CD4-positive, alpha-beta memory T cell (primary cell): ENCODE results near the gene TRAF3IP3. TPM values are rescaled to one million over a fixed set of nuclear protein-coding genes. Genes with fewer than 3 reads are reported as not detected.
A peak's percentile ranks its signal among the peaks of the same experiment; 100 is the strongest.

ENCODE experiments used
- CTCF ChIA-PET: fragments of 350-600 bp; sonication (Branson Sonifier 250); formaldehyde crosslinking; loops from one replicate; lab custom pipeline; 2021; ENCODE audit warnings: inconsistent platforms; ENCODE audit not compliant: partially characterized antibody; lab: Charles Lee
- POLR2A ChIA-PET: fragments of 350-600 bp; sonication (Branson Sonifier 250); formaldehyde crosslinking; loops from one replicate; lab custom pipeline; 2021; ENCODE audit not compliant: partially characterized antibody; lab: Charles Lee
- DNase-seq, 5 donors: peaks; one replicate each; pipeline versions ENCODE4 v3.0.0 to v3.0.0-alpha.2; 2020 to 2022; ENCODE audit warnings: mixed read lengths in 1 of 5
- H3K27ac ChIP-seq: one replicate; pipeline ENCODE4 v1.7.0; 2013; ENCODE audit warnings: low read depth, low read length
- H3K27me3 ChIP-seq: 2 replicates; pipeline ENCODE4 v1.7.0; 2013; ENCODE audit warnings: mild to moderate bottlenecking, low read length, moderate library complexity; ENCODE audit not compliant: insufficient read depth
- H3K36me3 ChIP-seq: 2 replicates; pipeline ENCODE4 v1.7.0; 2013; ENCODE audit warnings: mild to moderate bottlenecking, low read length, moderate library complexity; ENCODE audit not compliant: insufficient read depth
- H3K4me1 ChIP-seq: 2 replicates; pipeline ENCODE4 v1.7.0; 2013; ENCODE audit warnings: mild to moderate bottlenecking, low read length, moderate library complexity; ENCODE audit not compliant: insufficient read depth
- H3K4me3 ChIP-seq, 2 donors: one replicate each; pipeline ENCODE4 v1.7.0; 2013; ENCODE audit warnings: low read length in 2 of 2, mild to moderate bottlenecking in 1 of 2
- H3K9me3 ChIP-seq, 2 donors: one replicate each; pipeline ENCODE4 v1.7.0; 2013; ENCODE audit warnings: low read length in 2 of 2, control low read depth in 1 of 2; ENCODE audit not compliant: control insufficient read depth in 1 of 2
- H3K27ac Mint-ChIP-seq, 7 donors: one replicate each; pipeline ENCODE4 v1.8.0; 2020 to 2021; ENCODE audit warnings: mixed read lengths in 7 of 7, mild to moderate bottlenecking in 6 of 7, inconsistent platforms in 3 of 7, moderate library complexity in 3 of 7
- H3K27me3 Mint-ChIP-seq, 2 donors: one replicate each; pipeline ENCODE4 v1.8.0; 2020 to 2021; ENCODE audit warnings: mixed read lengths in 2 of 2
- H3K36me3 Mint-ChIP-seq, 2 donors: one replicate each; pipeline ENCODE4 v1.8.0; 2020 to 2021; ENCODE audit warnings: mixed read lengths in 2 of 2, inconsistent platforms in 1 of 2, mild to moderate bottlenecking in 1 of 2
- H3K4me1 Mint-ChIP-seq, 4 donors: one replicate each; pipeline ENCODE4 v1.8.0; 2020 to 2021; ENCODE audit warnings: mixed read lengths in 4 of 4, mild to moderate bottlenecking in 1 of 4
- H3K4me3 Mint-ChIP-seq, 8 donors: one replicate each; pipeline ENCODE4 v1.8.0; 2020 to 2021; ENCODE audit warnings: mixed read lengths in 8 of 8, mild to moderate bottlenecking in 7 of 8, moderate library complexity in 6 of 8, inconsistent platforms in 3 of 8
- H3K9me3 Mint-ChIP-seq, 8 donors: one replicate each; pipeline ENCODE4 v1.8.0; 2020 to 2021; ENCODE audit warnings: mixed read lengths in 8 of 8, mild to moderate bottlenecking in 5 of 8, inconsistent platforms in 3 of 8, moderate library complexity in 1 of 8
- intact Hi-C: fragments of 100-400 bp; cut with micrococcal nuclease; formaldehyde crosslinking; loops from one replicate; pipeline ENCODE4 v1.15.1; 2023
- polyA plus RNA-seq, 2 donors: library from polyadenylated mRNA; unstranded; fragments of 300-500 nt; fragmentation: Illumina TruSeq; gene quantifications; one replicate each; pipeline ENCODE4 v1.2.3, GENCODE V29; 2021
- total RNA-seq, 2 experiments: library from RNA; stranded (reverse); gene quantifications; one replicate each; pipeline ENCODE4 v1.2.3, GENCODE V29; 2021

TRAF3IP3 gene
- total and polyA plus RNA-seq, 4 experiments from 2014 or later = 435 to 574 (median 529) TPM

- no peaks in the 10 kb centered on the region for H3K9me3 ChIP-seq
- H3K36me3 ChIP-seq = no peaks in the 10 kb centered on the region
- H3K4me3 ChIP-seq = no peak overlapping the region
- peaks cover 2 to 6% of the 10 kb centered on the region in 2 donors for H3K36me3 Mint-ChIP-seq
- H3K4me1 ChIP-seq = no peaks in the 10 kb centered on the region
- H3K9me3 Mint-ChIP-seq = peaks cover 0 to 4% (median 0%) of the 10 kb centered on the region in 8 donors
- CTCF ChIA-PET = interaction anchor here (1.1 to 1.8 kb wide), 4 partner anchors 10 to 49 kb away, joined by 3 to 9 read pairs (median 4); partner anchors contain the start of gene UTP25
- POLR2A ChIA-PET = no interaction called here
- H3K27ac Mint-ChIP-seq = peak overlapping the region in 1 of 7 donors; percentile 31
- DNase-seq = no peak
- no peaks in the 10 kb centered on the region for H3K4me1 Mint-ChIP-seq
- no peaks in the 10 kb centered on the region for H3K27me3 ChIP-seq
- no peak overlapping the region for H3K4me3 Mint-ChIP-seq
- peaks cover 0 to 27% of the 10 kb centered on the region in 2 donors for H3K27me3 Mint-ChIP-seq
- no peak overlapping the region for H3K27ac ChIP-seq
- intact Hi-C loops = no loop called here
Observed at GRCh38 chr1:209797978-209798639, 42.3 kb downstream of the TRAF3IP3 start.

- POLR2A ChIA-PET = no interaction called here
- H3K36me3 Mint-ChIP-seq = no peaks in the 10 kb centered on the region
- peaks cover 6 to 11% (median 8%) of the 10 kb centered on the region in 4 donors for H3K4me1 Mint-ChIP-seq
- Histone ChIP-seq H3K27ac (no peak overlapping the region), H3K4me1 (peaks cover 9% of the 10 kb centered on the region), H3K4me3 (no peak overlapping the region), H3K27me3 (no peaks in the 10 kb centered on the region), H3K9me3 (no peaks in the 10 kb centered on the region), H3K36me3 (no peaks in the 10 kb centered on the region)
- CTCF ChIA-PET = interaction anchor here (2.4 kb wide), 1 partner anchor 21 kb away, joined by 6 read pairs; no protein-coding TSS in a partner anchor
- H3K27ac Mint-ChIP-seq = no peak overlapping the region
- intact Hi-C loops = no loop called here
- H3K9me3 Mint-ChIP-seq = peaks cover 0 to 1% (median 0%) of the 10 kb centered on the region in 8 donors
- DNase-seq = no peak
- peaks cover 0 to 13% of the 10 kb centered on the region in 2 donors for H3K27me3 Mint-ChIP-seq
- no peak overlapping the region for H3K4me3 Mint-ChIP-seq
Observed at GRCh38 chr1:209800984-209801834, 45.4 kb downstream of the TRAF3IP3 start.

GRCh38 chr1:209802117-209802779 lies 46.4 kb downstream of the TRAF3IP3 start:
- ChIA-PET POLR2A (interaction anchor here (1.0 kb wide), 1 partner anchor 18 kb away, joined by 3 read pairs; the partner anchor contains the start of gene C1orf74), CTCF (interaction anchor here (1.2 to 2.4 kb wide), 2 partner anchors 20 to 22 kb away, joined by 4 to 6 read pairs; no protein-coding TSS in a partner anchor)
- Histone ChIP-seq H3K4me1 (peaks cover 12% of the 10 kb centered on the region), H3K9me3 (no peaks in the 10 kb centered on the region), H3K27me3 (no peaks in the 10 kb centered on the region), H3K36me3 (no peaks in the 10 kb centered on the region), H3K27ac (no peak overlapping the region), H3K4me3 (no peak overlapping the region)
- H3K36me3 Mint-ChIP-seq = no peaks in the 10 kb centered on the region
- peak overlapping the region in 1 of 8 donors; percentile 23 for H3K4me3 Mint-ChIP-seq
- H3K27me3 Mint-ChIP-seq = peaks cover 0 to 13% of the 10 kb centered on the region in 2 donors
- peaks cover 6 to 13% (median 10%) of the 10 kb centered on the region in 4 donors for H3K4me1 Mint-ChIP-seq
- intact Hi-C loops = no loop called here
- DNase-seq = no peak
- H3K27ac Mint-ChIP-seq = no peak overlapping the region
- H3K9me3 Mint-ChIP-seq = peaks cover 0 to 1% (median 0%) of the 10 kb centered on the region in 8 donors

- no peaks in the 10 kb centered on the region for H3K9me3 ChIP-seq
- ChIA-PET CTCF (interaction anchor here (1.2 to 2.4 kb wide), 2 partner anchors 20 to 21 kb away, joined by 4 to 6 read pairs; no protein-coding TSS in a partner anchor), POLR2A (interaction anchor here (1.0 kb wide), 1 partner anchor 19 kb away, joined by 3 read pairs; the partner anchor contains the start of gene C1orf74)
- Mint-ChIP-seq H3K4me1 (peaks cover 6 to 13% (median 10%) of the 10 kb centered on the region in 4 donors), H3K27ac (no peak overlapping the region), H3K4me3 (peak overlapping the region in 1 of 8 donors; percentile 23), H3K9me3 (peaks cover 0 to 1% (median 0%) of the 10 kb centered on the region in 8 donors), H3K27me3 (peaks cover 0 to 11% of the 10 kb centered on the region in 2 donors), H3K36me3 (no peaks in the 10 kb centered on the region)
- no peaks in the 10 kb centered on the region for H3K36me3 ChIP-seq
- no peak overlapping the region for H3K4me3 ChIP-seq
- no peak for DNase-seq
- peaks cover 12% of the 10 kb centered on the region for H3K4me1 ChIP-seq
- no peak overlapping the region for H3K27ac ChIP-seq
- H3K27me3 ChIP-seq = no peaks in the 10 kb centered on the region
- intact Hi-C loops = no loop called here
Observed at GRCh38 chr1:209802780-209803152, 46.9 kb downstream of the TRAF3IP3 start.

GRCh38 chr1:209803568-209803967 lies 47.7 kb downstream of the TRAF3IP3 start:
- peaks cover 0 to 8% of the 10 kb centered on the region in 2 donors for H3K27me3 Mint-ChIP-seq
- H3K4me3 ChIP-seq = no peak overlapping the region
- H3K4me3 Mint-ChIP-seq = no peak overlapping the region
- H3K9me3 ChIP-seq = no peaks in the 10 kb centered on the region
- intact Hi-C loops = no loop called here
- H3K4me1 ChIP-seq = peaks cover 12% of the 10 kb centered on the region
- no peaks in the 10 kb centered on the region for H3K27me3 ChIP-seq
- peaks cover 0 to 1% (median 0%) of the 10 kb centered on the region in 8 donors for H3K9me3 Mint-ChIP-seq
- DNase-seq = no peak
- H3K4me1 Mint-ChIP-seq = peaks cover 6 to 13% (median 10%) of the 10 kb centered on the region in 4 donors
- no peak overlapping the region for H3K27ac Mint-ChIP-seq
- H3K27ac ChIP-seq = no peak overlapping the region
- ChIA-PET CTCF (interaction anchor here (2.4 kb wide), 1 partner anchor 19 kb away, joined by 6 read pairs; no protein-coding TSS in a partner anchor), POLR2A (no interaction called here)
- H3K36me3 ChIP-seq = no peaks in the 10 kb centered on the region
- H3K36me3 Mint-ChIP-seq = no peaks in the 10 kb centered on the region

- H3K27ac ChIP-seq = no peak overlapping the region
- H3K9me3 ChIP-seq = no peaks in the 10 kb centered on the region
- POLR2A ChIA-PET = interaction anchor here (1.2 to 2.2 kb wide), 8 partner anchors 14 to 37 kb away, joined by 3 to 13 read pairs (median 3); partner anchors contain the start of genes C1orf74 and UTP25
- no peaks in the 10 kb centered on the region for H3K36me3 ChIP-seq
- peaks cover 0 to 8% of the 10 kb centered on the region in 2 donors for H3K27me3 Mint-ChIP-seq
- CTCF ChIA-PET = interaction anchor here (2.4 to 3.1 kb wide), 3 partner anchors 18 to 22 kb away, joined by 10 to 15 read pairs (median 11); partner anchors contain the start of gene UTP25
- intact Hi-C loops = no loop called here
- H3K4me3 ChIP-seq = no peak overlapping the region
- H3K4me1 ChIP-seq = peaks cover 12% of the 10 kb centered on the region
- peaks cover 0 to 1% (median 0%) of the 10 kb centered on the region in 8 donors for H3K9me3 Mint-ChIP-seq
- H3K4me1 Mint-ChIP-seq = peaks cover 6 to 13% (median 10%) of the 10 kb centered on the region in 4 donors
- H3K4me3 Mint-ChIP-seq = peak overlapping the region; percentile 91 to 97 (median 92)
- H3K27ac Mint-ChIP-seq = peak overlapping the region in 3 of 7 donors; percentile 25 to 90 (median 68)
- DNase-seq = no peak
- H3K27me3 ChIP-seq = no peaks in the 10 kb centered on the region
- H3K36me3 Mint-ChIP-seq = no peaks in the 10 kb centered on the region
Observed at GRCh38 chr1:209805341-209805781, 49.5 kb downstream of the TRAF3IP3 start.
